Panc1 (cell line): ENCODE measurements around the gene TPI1. TPM values are rescaled to one million over a fixed set of nuclear protein-coding genes. Genes with fewer than 3 reads are reported as not detected.
"Not testable (repeated sequence)": the region's sequence is repeated elsewhere in the genome, so short reads cannot be mapped to it uniquely, and the experiment has no call there.

Experiments
- ATAC-seq: fragments of 200-7000 bp; cut with Tn5 transposase; 2 replicates; pipeline ENCODE4 v1.9.1; 2020; ENCODE audit warnings: mild to moderate bottlenecking, moderate library complexity
- BruUV-seq: library from RNA; stranded (reverse); fragments of 400-500 nt; replicated peaks from 2 replicates; lab custom pipeline; 2021; lab: Mats Ljungman, UMichigan
- CTCF ChIA-PET: fragments of 300-600 bp; sonication (Branson Sonifier 250); formaldehyde crosslinking; loops from one replicate; lab custom pipeline; 2022; ENCODE audit warnings: antibody characterized with exemption; lab: Charles Lee
- POLR2A ChIA-PET: fragments of 300-600 bp; sonication (Branson Sonifier 250); formaldehyde crosslinking; loops from one replicate; lab custom pipeline; 2022; ENCODE audit warnings: antibody characterized with exemption; lab: Charles Lee
- DNase-seq: peaks from one replicate; pipeline ENCODE4 v3.0.0-alpha.2; 2010; ENCODE audit warnings: low read depth, low spot score
- H3K27ac ChIP-seq: 2 replicates; pipeline ENCODE4 v1.5.1; 2011; ENCODE audit warnings: mild to moderate bottlenecking, low read length, inconsistent platforms
- H3K27me3 ChIP-seq: fragments of 200-500 bp; sonication (Bioruptor generic); 2 replicates; pipeline ENCODE4 v1.6.0; 2014; ENCODE audit warnings: low read length, inconsistent platforms; ENCODE audit not compliant: control insufficient read depth, insufficient read depth
- H3K36me3 ChIP-seq: fragments of 200-500 bp; sonication (Bioruptor generic); 2 replicates; pipeline ENCODE4 v1.5.1; 2014; ENCODE audit warnings: inconsistent platforms, mild to moderate bottlenecking, low read length, moderate library complexity; ENCODE audit not compliant: control insufficient read depth, insufficient read depth
- H3K4me1 ChIP-seq: 2 replicates; pipeline ENCODE4 v1.5.1; 2011; ENCODE audit warnings: inconsistent platforms, mild to moderate bottlenecking, low read length, moderate library complexity; ENCODE audit not compliant: control insufficient read depth, insufficient read depth
- H3K4me3 ChIP-seq, 2 experiments: 2 replicates each; pipeline ENCODE4 v1.5.1; 2011 to 2012; ENCODE audit warnings: low read depth in 2 of 2, low read length in 2 of 2, mild to moderate bottlenecking in 2 of 2, inconsistent platforms in 1 of 2, moderate library complexity in 1 of 2
- H3K9me3 ChIP-seq: fragments of 200-500 bp; sonication (Bioruptor generic); 2 replicates; pipeline ENCODE4 v1.5.1; 2014; ENCODE audit warnings: low read depth, mild to moderate bottlenecking, inconsistent platforms, low read length, moderate library complexity; ENCODE audit not compliant: control insufficient read depth, insufficient read depth
- CTCF ChIP-seq: fragments of 450-650 bp; IDR thresholded peaks from 2 replicates; pipeline ENCODE4 v1.5.1; 2017; ENCODE audit warnings: mild to moderate bottlenecking
- POLR2AphosphoS5 ChIP-seq: IDR thresholded peaks from 2 replicates; pipeline ENCODE4 v1.6.1; 2012; ENCODE audit warnings: mild to moderate bottlenecking, low read depth, low read length, moderate library complexity
- SIN3A ChIP-seq: IDR thresholded peaks from 2 replicates; pipeline ENCODE4 v1.6.1; 2012; ENCODE audit warnings: low read depth, mild to moderate bottlenecking, low read length, moderate library complexity, borderline replicate concordance; ENCODE audit not compliant: insufficient read depth
- TCF7L2 ChIP-seq: IDR thresholded peaks from 2 replicates; pipeline ENCODE4 v1.6.1; 2011; ENCODE audit warnings: mild to moderate bottlenecking, low read depth, low read length, inconsistent platforms
- in situ Hi-C: cut with HindIII; loops from 2 replicates; pipeline ENCODE4 v1.10.0; 2016; ENCODE audit warnings: low sequenced_read_pairs, low pct_unique_long_range_greater_than_20kb
- intact Hi-C: fragments of 100-400 bp; cut with micrococcal nuclease; formaldehyde crosslinking; loops from one replicate; pipeline ENCODE4 v1.10.0; 2022; ENCODE audit not compliant: unreplicated experiment
- total RNA-seq: library from RNA; stranded (reverse); gene quantifications from one replicate; pipeline ENCODE4 v1.2.1, GENCODE V29; 2021; ENCODE audit not compliant: unreplicated experiment
- TF ChIP-seq, protein P1 (sequence below), 2 experiments: IDR thresholded peaks; 2 replicates each; pipeline ENCODE4 v1.6.1; 2011 to 2012; ENCODE audit warnings: low read depth in 2 of 2, control low read depth in 1 of 2, low read length in 1 of 2, mild to moderate bottlenecking in 1 of 2, moderate library complexity in 1 of 2; ENCODE audit not compliant: insufficient read depth in 1 of 2

TPI1 gene
- total RNA-seq, 1 experiment from 2014 or later = 693 TPM

DNA sequence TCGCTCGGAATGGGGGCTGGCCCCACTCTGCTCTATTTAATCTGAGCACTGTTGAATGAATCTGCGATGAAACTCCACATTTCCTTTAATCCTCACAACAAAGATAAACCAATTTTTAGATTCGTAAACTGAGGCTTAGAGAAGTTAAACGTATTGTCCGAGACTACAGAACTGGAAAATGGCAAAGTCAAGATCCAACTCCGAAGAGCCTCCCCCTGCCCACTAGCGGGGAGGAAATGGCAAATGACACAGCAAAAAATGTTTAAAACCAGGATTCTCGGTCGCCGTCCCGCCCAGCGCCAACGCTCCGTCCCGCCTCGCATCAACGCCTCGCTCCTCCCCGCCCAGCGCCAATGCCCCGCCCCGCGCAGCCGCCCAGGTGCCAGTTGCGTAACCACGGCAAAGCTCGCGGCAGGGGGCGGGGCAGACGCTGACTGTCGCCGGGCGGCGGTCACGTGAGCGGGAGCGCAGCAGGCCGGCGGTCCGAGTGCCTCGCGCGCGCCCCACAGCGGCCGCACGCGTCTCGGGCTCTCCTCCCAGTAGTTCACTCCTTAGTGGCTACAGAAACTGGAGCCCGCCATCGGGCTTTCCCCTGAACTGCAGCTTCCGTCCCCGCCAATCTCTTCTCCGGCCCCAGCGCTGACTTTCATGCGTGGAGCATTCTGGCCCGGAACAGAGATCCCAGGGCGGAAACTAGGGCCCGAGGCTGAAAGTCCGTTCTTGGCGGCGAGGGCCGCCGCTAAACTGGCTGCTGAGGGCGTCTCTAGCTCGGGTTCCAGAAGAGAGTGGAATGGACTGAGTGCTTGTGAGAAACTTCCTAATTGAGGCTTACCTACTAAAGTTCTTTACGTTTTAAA lies 23.7 kb downstream of the TPI1 start:
- H3K27ac ChIP-seq = peak overlapping the region; percentile 95
- H3K9me3 ChIP-seq = no peaks in the 10 kb centered on the region
- BruUV-seq = no TSS peak
- DNase-seq = no peak
- 0 out of 2 replicates have a peak, but pooled peaks cover 4% of the 10 kb centered on the region for H3K4me1 ChIP-seq
- H3K36me3 ChIP-seq = no peaks in the 10 kb centered on the region
- intact Hi-C loops = no loop called here
- ChIA-PET POLR2A (interaction anchor here (0.6 to 1.0 kb wide), 2 partner anchors 19 to 172 kb away, joined by 3 read pairs; no protein-coding TSS in a partner anchor), CTCF (interaction anchor here (0.5 to 1.0 kb wide), 3 partner anchors 18 to 53 kb away, joined by 4 to 6 read pairs (median 4); partner anchors contain the start of genes C12orf57 and SPSB2)
- H3K4me3 ChIP-seq = peak overlapping the region; percentile 49 to 76
- TF ChIP-seq POLR2AphosphoS5 (peak; percentile 84), CTCF (peak; percentile 93), SIN3A (peak; percentile 69; the same call in 1 of the 2 replicates), TCF7L2 (peak; percentile 37; the same call in 1 of the 2 replicates)
- TF ChIP-seq, protein P1, sequence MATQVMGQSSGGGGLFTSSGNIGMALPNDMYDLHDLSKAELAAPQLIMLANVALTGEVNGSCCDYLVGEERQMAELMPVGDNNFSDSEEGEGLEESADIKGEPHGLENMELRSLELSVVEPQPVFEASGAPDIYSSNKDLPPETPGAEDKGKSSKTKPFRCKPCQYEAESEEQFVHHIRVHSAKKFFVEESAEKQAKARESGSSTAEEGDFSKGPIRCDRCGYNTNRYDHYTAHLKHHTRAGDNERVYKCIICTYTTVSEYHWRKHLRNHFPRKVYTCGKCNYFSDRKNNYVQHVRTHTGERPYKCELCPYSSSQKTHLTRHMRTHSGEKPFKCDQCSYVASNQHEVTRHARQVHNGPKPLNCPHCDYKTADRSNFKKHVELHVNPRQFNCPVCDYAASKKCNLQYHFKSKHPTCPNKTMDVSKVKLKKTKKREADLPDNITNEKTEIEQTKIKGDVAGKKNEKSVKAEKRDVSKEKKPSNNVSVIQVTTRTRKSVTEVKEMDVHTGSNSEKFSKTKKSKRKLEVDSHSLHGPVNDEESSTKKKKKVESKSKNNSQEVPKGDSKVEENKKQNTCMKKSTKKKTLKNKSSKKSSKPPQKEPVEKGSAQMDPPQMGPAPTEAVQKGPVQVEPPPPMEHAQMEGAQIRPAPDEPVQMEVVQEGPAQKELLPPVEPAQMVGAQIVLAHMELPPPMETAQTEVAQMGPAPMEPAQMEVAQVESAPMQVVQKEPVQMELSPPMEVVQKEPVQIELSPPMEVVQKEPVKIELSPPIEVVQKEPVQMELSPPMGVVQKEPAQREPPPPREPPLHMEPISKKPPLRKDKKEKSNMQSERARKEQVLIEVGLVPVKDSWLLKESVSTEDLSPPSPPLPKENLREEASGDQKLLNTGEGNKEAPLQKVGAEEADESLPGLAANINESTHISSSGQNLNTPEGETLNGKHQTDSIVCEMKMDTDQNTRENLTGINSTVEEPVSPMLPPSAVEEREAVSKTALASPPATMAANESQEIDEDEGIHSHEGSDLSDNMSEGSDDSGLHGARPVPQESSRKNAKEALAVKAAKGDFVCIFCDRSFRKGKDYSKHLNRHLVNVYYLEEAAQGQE (IDR thresholded peaks at IDR 0.05; ENCODE audit: insufficient read depth in 1 of 2, low read depth in 2 of 2, low read length in 1 of 2) = no peak
- H3K27me3 ChIP-seq = no peaks in the 10 kb centered on the region
- in situ Hi-C loops = no loop called here
- peak; percentile 98 for ATAC-seq

- H3K36me3 ChIP-seq = no peaks in the 10 kb centered on the region
- in situ Hi-C loops (no loop called here), intact Hi-C loops (no loop called here)
- no peaks in the 10 kb centered on the region for H3K9me3 ChIP-seq
- H3K4me3 ChIP-seq = peak overlapping the region; percentile 49 to 76
- H3K27ac ChIP-seq = peak overlapping the region; percentile 84
- DNase-seq = no peak
- peak; percentile 10; the same call in 1 of the 2 replicates for ATAC-seq
- H3K27me3 ChIP-seq = no peaks in the 10 kb centered on the region
- TF ChIP-seq POLR2AphosphoS5 = no peak
- TF ChIP-seq CTCF = no peak
- H3K4me1 ChIP-seq = 0 out of 2 replicates have a peak, but pooled peaks cover 4% of the 10 kb centered on the region
- POLR2A ChIA-PET = interaction anchor here (0.6 to 1.0 kb wide), 2 partner anchors 19 to 173 kb away, joined by 3 read pairs; no protein-coding TSS in a partner anchor
- BruUV-seq = TSS peak; percentile 64
- CTCF ChIA-PET = interaction anchor here (0.8 to 1.0 kb wide), 2 partner anchors 18 to 22 kb away, joined by 4 read pairs; partner anchors contain the start of gene SPSB2
Observed at GRCh38 chr12:6891646-6892001, 24.3 kb downstream of the TPI1 start.

DNA sequence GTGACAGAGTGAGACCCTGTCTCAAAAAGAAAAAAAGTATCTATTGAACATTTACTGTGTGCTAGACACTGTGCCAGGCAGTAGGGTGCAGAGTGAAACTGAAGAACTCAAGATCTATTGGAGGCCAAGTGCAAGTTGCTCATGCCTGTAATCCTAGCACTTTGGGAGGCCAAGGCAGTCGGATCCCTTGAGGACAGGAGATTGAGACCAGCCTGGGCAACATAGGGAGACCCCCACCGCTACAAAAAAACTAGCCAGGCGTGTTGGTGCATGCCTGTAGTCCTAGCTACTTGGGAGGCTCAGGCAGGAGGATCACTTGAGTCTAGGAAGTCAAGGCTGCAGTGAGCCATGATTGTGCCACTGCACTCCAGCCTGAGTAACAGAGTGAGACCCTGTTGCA lies 25.4 kb downstream of the TPI1 start:
- DNase-seq, POLR2A ChIA-PET, H3K9me3 ChIP-seq, H3K27ac ChIP-seq, in situ Hi-C loops, H3K27me3 ChIP-seq, H3K4me3 ChIP-seq, H3K4me1 ChIP-seq, BruUV-seq, H3K36me3 ChIP-seq, ATAC-seq, intact Hi-C loops: not testable (repeated sequence)
- CTCF ChIA-PET = interaction anchor here (0.7 kb wide), 1 partner anchor 22 kb away, joined by 4 read pairs; no protein-coding TSS in a partner anchor
